ENCODE results near the gene RBP4. TPM values are rescaled to one million over a fixed set of nuclear protein-coding genes. Genes with fewer than 3 reads are reported as not detected.

Gene RBP4
- total and polyA plus RNA-seq, 2 experiments from 2014 or later, result 0.86 TPM; not detected in 1

- no peaks in the 10 kb centered on the region for H3K36me3 ChIP-seq
- no peak overlapping the region for H3K27ac ChIP-seq
- TF ChIP-seq, protein P1, sequence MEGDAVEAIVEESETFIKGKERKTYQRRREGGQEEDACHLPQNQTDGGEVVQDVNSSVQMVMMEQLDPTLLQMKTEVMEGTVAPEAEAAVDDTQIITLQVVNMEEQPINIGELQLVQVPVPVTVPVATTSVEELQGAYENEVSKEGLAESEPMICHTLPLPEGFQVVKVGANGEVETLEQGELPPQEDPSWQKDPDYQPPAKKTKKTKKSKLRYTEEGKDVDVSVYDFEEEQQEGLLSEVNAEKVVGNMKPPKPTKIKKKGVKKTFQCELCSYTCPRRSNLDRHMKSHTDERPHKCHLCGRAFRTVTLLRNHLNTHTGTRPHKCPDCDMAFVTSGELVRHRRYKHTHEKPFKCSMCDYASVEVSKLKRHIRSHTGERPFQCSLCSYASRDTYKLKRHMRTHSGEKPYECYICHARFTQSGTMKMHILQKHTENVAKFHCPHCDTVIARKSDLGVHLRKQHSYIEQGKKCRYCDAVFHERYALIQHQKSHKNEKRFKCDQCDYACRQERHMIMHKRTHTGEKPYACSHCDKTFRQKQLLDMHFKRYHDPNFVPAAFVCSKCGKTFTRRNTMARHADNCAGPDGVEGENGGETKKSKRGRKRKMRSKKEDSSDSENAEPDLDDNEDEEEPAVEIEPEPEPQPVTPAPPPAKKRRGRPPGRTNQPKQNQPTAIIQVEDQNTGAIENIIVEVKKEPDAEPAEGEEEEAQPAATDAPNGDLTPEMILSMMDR (IDR thresholded peaks at IDR 0.05; ENCODE audit: low read depth, low read length), result no peak
- H3K27me3 ChIP-seq, result no peaks in the 10 kb centered on the region
- H3K4me3 ChIP-seq, result no peak overlapping the region
- no peaks in the 10 kb centered on the region for H3K9me3 ChIP-seq (ENCODE audit: low read depth)
- no peak for DNase-seq (ENCODE audit: low read depth in 1 of 2, low spot score in 1 of 2)
- no peaks in the 10 kb centered on the region for H3K4me1 ChIP-seq (ENCODE audit: low read depth)
Observed at GRCh38 chr10:93579985-93580711, 20.9 kb downstream of the RBP4 start.

DNA sequence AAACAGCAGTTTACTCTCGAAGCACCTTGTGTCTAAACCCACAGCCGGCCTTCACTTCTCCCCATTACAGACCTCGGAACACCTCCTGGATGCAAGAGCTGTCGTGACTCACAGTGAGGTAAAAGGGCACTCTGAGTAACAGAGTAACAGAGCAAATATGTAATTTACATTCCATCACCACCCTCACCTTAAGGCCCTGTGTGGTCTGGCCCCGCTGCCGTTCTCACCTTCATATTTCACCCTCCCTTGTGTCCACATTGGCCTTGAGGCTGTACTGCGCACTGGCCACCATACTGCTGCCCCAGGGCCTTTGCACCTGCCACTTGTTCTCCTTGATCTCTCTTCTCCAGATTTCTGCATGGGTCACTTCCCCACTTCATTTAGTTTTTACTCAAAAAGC lies 21.9 kb downstream of the RBP4 start:
- Histone ChIP-seq H3K27me3 (no peaks in the 10 kb centered on the region), H3K36me3 (no peaks in the 10 kb centered on the region), H3K4me3 (no peak overlapping the region), H3K27ac (no peak overlapping the region), H3K4me1 (ENCODE audit: low read depth) (no peaks in the 10 kb centered on the region), H3K9me3 (ENCODE audit: low read depth) (no peaks in the 10 kb centered on the region)
- TF ChIP-seq, protein P1 (IDR thresholded peaks at IDR 0.05; ENCODE audit: low read depth, low read length), result no peak
- DNase-seq (ENCODE audit: low read depth in 1 of 2, low spot score in 1 of 2), result no peak

DNA sequence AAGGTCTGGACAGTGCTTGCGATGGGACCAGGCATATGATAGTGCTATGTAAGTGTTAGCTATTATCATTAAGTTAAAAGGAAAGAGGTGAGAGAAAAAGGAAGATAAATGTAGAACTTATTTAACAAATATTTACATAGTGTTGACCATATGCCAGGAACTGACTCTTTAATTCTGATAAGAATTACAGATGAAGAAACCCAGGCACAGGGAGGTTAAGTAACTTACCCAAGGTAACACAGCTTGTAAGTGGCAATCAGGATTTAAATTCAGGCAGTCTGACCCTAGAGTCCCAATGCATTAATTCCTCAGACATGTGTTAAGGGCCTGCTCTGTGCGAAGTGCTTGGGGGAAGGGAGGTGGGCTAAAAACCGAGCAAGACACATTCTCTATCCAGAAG lies 23.5 kb downstream of the RBP4 start:
- Histone ChIP-seq H3K27me3 (peaks cover 5% of the 10 kb centered on the region), H3K4me1 (ENCODE audit: low read depth) (no peaks in the 10 kb centered on the region), H3K9me3 (ENCODE audit: low read depth) (no peaks in the 10 kb centered on the region), H3K27ac (no peak overlapping the region), H3K36me3 (no peaks in the 10 kb centered on the region), H3K4me3 (no peak overlapping the region)
- DNase-seq (ENCODE audit: low read depth in 1 of 2, low spot score in 1 of 2), result no peak
- TF ChIP-seq, protein P1 (IDR thresholded peaks at IDR 0.05; ENCODE audit: low read depth, low read length), result no peak

GRCh38 chr10:93576888-93577287 lies 24.1 kb downstream of the RBP4 start:
- no peak overlapping the region for H3K27ac ChIP-seq
- TF ChIP-seq, protein P1 (IDR thresholded peaks at IDR 0.05; ENCODE audit: low read depth, low read length), result no peak
- no peak overlapping the region for H3K4me3 ChIP-seq
- no peaks in the 10 kb centered on the region for H3K4me1 ChIP-seq (ENCODE audit: low read depth)
- DNase-seq (ENCODE audit: low read depth in 1 of 2, low spot score in 1 of 2), result no peak
- H3K9me3 ChIP-seq (ENCODE audit: low read depth), result no peaks in the 10 kb centered on the region
- H3K27me3 ChIP-seq, result peaks cover 9% of the 10 kb centered on the region
- H3K36me3 ChIP-seq, result no peaks in the 10 kb centered on the region

- DNase-seq (ENCODE audit: low read depth in 1 of 2, low spot score in 1 of 2), result no peak
- TF ChIP-seq, protein P1 (IDR thresholded peaks at IDR 0.05; ENCODE audit: low read depth, low read length), result no peak
- no peak overlapping the region for H3K27ac ChIP-seq
- H3K9me3 ChIP-seq (ENCODE audit: low read depth), result no peaks in the 10 kb centered on the region
- no peaks in the 10 kb centered on the region for H3K4me1 ChIP-seq (ENCODE audit: low read depth)
- no peaks in the 10 kb centered on the region for H3K36me3 ChIP-seq
- no peak overlapping the region for H3K4me3 ChIP-seq
- H3K27me3 ChIP-seq, result peaks cover 38% of the 10 kb centered on the region
Observed at GRCh38 chr10:93573924-93574323, 27.1 kb downstream of the RBP4 start.
